Keratinocyte (primary cell): Measurements from ENCODE around the gene PCBP1.
"Not testable (repeated sequence)": the region's sequence is repeated elsewhere in the genome, so short reads cannot be mapped to it uniquely, and the experiment has no call there.

Experiments
- EZH2 ChIP-seq: IDR thresholded peaks from one replicate; pipeline ENCODE4 v1.6.1; 2012; ENCODE audit warnings: inconsistent platforms, mild to moderate bottlenecking, low read length, moderate library complexity
- TF ChIP-seq, protein P1 (sequence below), 3 experiments: IDR thresholded peaks in 1 of 3; conservative IDR thresholded peaks in 1 of 3; optimal IDR thresholded peaks in 1 of 3; 2 replicates in 2 of 3; 3 replicates in 1 of 3; pipeline versions ENCODE3 to v1.5.1; 2011; ENCODE audit warnings: low read length in 3 of 3, mild to moderate bottlenecking in 3 of 3, moderate library complexity in 2 of 3, control low read depth in 1 of 3, inconsistent platforms in 1 of 3; ENCODE audit not compliant: insufficient read depth in 2 of 3; ENCODE audit errors: extremely low read depth in 1 of 3

GRCh38 chr2:70134323-70134983 is 47.2 kb downstream of the PCBP1 start:
- TF ChIP-seq, protein P1, sequence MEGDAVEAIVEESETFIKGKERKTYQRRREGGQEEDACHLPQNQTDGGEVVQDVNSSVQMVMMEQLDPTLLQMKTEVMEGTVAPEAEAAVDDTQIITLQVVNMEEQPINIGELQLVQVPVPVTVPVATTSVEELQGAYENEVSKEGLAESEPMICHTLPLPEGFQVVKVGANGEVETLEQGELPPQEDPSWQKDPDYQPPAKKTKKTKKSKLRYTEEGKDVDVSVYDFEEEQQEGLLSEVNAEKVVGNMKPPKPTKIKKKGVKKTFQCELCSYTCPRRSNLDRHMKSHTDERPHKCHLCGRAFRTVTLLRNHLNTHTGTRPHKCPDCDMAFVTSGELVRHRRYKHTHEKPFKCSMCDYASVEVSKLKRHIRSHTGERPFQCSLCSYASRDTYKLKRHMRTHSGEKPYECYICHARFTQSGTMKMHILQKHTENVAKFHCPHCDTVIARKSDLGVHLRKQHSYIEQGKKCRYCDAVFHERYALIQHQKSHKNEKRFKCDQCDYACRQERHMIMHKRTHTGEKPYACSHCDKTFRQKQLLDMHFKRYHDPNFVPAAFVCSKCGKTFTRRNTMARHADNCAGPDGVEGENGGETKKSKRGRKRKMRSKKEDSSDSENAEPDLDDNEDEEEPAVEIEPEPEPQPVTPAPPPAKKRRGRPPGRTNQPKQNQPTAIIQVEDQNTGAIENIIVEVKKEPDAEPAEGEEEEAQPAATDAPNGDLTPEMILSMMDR (optimal IDR thresholded peaks at IDR 0.05 in 1 of 3, IDR thresholded peaks at IDR 0.05 in 1 of 3, conservative IDR thresholded peaks at IDR 0.05 in 1 of 3; ENCODE audit: extremely low read depth in 1 of 3, insufficient read depth in 2 of 3, low read length in 3 of 3): not testable (repeated sequence)
- TF ChIP-seq EZH2: not testable (repeated sequence)
